Ectodermal cell (in vitro differentiated cells): ENCODE data around the gene PIEZO1.

Experiments used
- H3K27ac ChIP-seq: 2 replicates; pipeline ENCODE4 v1.7.0; 2013; ENCODE audit warnings: mild to moderate bottlenecking, low read depth, low read length; ENCODE audit not compliant: insufficient read depth, poor library complexity, severe bottlenecking
- H3K27me3 ChIP-seq: 2 replicates; pipeline ENCODE4 v1.7.0; 2013; ENCODE audit warnings: mild to moderate bottlenecking, low read length; ENCODE audit not compliant: insufficient read depth, control insufficient read depth, poor library complexity, severe bottlenecking
- H3K36me3 ChIP-seq: one replicate; pipeline ENCODE4 v1.7.0; 2013; ENCODE audit warnings: low read length; ENCODE audit not compliant: control insufficient read depth, insufficient read depth
- H3K4me1 ChIP-seq: one replicate; pipeline ENCODE4 v1.7.0; 2013; ENCODE audit warnings: low read length; ENCODE audit not compliant: control insufficient read depth, insufficient read depth
- H3K4me3 ChIP-seq: 2 replicates; pipeline ENCODE4 v1.7.0; 2013; ENCODE audit warnings: low read depth, low read length, control low read depth; ENCODE audit not compliant: insufficient read depth
- H3K9me3 ChIP-seq: 2 replicates; pipeline ENCODE4 v1.7.0; 2013; ENCODE audit warnings: mild to moderate bottlenecking, low read length, moderate library complexity; ENCODE audit not compliant: control insufficient read depth
- WGBS, 2 experiments: methylation state at CpG; one replicate each; pipeline ENCODE4 v1.1.7; 2013; ENCODE audit warnings: missing lambda C conversion rate in 2 of 2; 5-methylcytosine and 5-hydroxymethylcytosine counted together

PIEZO1 gene

DNA sequence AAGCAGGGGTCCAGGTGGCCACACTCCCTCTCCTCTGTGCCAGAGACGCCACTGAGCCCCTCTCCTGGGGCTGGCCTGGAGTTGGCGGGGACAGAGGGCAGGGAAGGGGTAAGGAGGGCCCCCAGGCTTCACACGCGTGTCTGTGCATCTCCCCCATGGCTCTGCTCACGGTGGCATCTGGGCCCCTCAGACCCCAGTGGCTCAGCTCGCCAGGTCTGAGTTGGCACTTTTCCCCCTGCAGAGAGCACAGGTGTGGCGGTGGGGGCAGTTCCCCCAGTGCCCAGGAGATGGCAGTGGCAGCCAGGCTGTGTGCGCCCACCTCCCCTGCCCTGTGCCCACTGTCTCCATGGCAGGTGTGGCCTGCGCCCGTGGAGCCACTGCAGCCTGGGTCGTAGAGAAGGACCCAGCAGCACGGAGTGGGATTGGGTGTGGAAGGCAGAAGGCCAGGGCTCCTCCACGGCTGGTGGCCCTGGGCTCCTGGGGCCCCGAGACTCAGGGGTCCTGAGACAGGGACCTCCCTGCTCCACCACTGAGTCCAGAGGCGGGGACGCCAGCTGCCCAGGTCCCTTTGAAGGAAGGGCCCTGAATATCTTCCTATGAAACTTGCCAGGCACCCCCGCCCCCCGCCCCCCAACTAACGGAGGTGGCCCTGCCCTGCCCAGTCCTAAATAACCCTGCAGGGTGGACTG, 31.0 kb upstream of the PIEZO1 start:
- Histone ChIP-seq H3K27ac (no peak overlapping the region), H3K9me3 (no peaks in the 10 kb centered on the region), H3K27me3 (no peaks in the 10 kb centered on the region), H3K4me3 (no peak overlapping the region), H3K36me3 (no peaks in the 10 kb centered on the region), H3K4me1 (no peaks in the 10 kb centered on the region)
- WGBS, 2 experiments, result 78% methylated on average over 19 of the region's 19 CpGs

DNA sequence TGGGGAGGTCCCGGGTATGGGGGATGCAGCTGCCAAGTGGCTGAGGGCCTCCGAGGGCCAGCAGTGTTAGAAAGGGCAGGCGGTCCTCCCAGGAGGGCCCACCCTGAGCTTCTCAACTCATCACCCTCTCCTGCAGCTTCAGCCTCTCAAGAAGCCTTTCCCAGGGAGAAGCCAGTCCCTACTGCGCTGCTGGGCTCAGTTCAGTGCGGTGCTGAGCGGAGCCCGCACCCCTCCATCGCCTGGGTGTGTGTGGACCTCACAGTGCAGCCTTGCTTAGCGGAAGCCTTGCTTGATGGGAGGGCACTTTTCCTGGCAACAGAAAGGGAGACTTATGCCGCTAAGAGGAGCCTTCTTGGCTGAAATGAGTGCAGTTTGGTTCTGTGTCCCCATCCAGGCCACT, 30.2 kb upstream of the PIEZO1 start:
- no peak overlapping the region for H3K4me3 ChIP-seq
- no peaks in the 10 kb centered on the region for H3K4me1 ChIP-seq
- no peaks in the 10 kb centered on the region for H3K36me3 ChIP-seq
- no peaks in the 10 kb centered on the region for H3K9me3 ChIP-seq
- H3K27me3 ChIP-seq, result no peaks in the 10 kb centered on the region
- H3K27ac ChIP-seq, result no peak overlapping the region
- 94 to 95% methylated on average over 10 of the region's 10 CpGs for WGBS, 2 experiments

DNA sequence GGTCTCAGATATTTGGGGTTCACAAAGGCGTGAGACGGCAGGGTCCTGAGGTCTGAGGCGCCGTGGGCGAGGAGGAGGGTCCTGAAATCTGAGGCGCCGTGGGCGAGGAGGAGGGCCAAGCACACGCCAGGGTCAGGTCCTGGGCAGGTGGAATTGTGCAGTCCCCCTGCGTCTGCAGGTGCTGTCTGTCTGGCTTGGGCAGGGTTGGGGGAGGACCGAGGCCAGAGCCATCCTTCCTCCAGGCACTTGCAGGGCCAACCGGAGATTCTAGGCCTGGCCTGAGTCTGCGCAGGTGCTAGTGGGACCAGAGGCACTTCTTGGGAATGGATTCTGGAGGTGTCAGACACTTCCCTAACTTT, 29.1 kb upstream of the PIEZO1 start:
- no peaks in the 10 kb centered on the region for H3K36me3 ChIP-seq
- WGBS, 2 experiments, result 91% methylated on average over 13 of the region's 13 CpGs

DNA sequence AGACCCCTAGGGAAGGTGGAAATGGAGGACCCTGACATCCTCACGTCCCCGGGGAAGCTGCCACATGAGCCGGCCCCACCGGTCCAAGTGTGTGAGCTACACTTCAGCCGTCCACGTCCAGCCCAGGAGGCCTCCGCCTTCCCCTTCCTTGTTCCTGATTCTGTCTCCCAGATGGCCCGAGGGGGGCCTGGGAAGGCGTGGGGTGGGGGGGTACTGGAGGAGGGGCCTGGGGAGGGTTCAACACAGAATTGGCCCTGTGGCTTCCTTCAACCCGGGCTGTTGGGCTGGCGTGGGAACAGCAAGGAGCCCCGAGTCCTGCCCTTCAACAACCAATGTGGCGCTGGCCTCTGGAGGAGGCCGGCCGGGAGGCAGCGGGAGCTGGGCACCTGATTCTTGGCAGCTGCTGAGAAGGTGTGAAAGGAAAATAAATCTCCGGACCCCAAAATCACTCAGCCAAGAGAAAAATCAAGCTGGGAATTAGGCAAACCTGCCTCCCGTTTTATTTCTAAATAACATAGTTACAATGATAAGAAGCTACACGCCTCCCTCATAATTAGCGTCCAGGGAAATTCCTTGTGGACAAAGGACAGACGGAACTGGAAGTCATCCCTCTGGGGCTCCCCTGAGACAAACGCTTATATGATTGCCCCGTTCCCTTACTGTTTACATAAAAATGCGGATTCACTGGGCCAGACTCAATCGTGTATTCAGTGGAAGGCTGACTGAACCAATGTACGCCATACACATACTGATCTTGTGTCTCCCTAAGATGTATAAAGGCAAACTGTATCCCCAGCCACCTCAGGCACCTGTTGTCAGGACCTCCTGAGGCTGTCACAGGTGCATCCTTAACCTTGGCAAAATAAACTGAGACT, 28.5 kb upstream of the PIEZO1 start:
- no peaks in the 10 kb centered on the region for H3K4me1 ChIP-seq
- H3K36me3 ChIP-seq, result no peaks in the 10 kb centered on the region
- H3K9me3 ChIP-seq, result no peaks in the 10 kb centered on the region
- H3K27ac ChIP-seq, result no peak overlapping the region
- 88% methylated on average over 26 of the region's 26 CpGs for WGBS, 2 experiments
- H3K4me3 ChIP-seq, result no peak overlapping the region
- no peaks in the 10 kb centered on the region for H3K27me3 ChIP-seq

More for the DNA sequence above, 29.1 kb upstream of the PIEZO1 start:
- Histone ChIP-seq H3K4me1 (no peaks in the 10 kb centered on the region), H3K9me3 (no peaks in the 10 kb centered on the region), H3K27me3 (no peaks in the 10 kb centered on the region), H3K27ac (no peak overlapping the region), H3K4me3 (no peak overlapping the region)

DNA sequence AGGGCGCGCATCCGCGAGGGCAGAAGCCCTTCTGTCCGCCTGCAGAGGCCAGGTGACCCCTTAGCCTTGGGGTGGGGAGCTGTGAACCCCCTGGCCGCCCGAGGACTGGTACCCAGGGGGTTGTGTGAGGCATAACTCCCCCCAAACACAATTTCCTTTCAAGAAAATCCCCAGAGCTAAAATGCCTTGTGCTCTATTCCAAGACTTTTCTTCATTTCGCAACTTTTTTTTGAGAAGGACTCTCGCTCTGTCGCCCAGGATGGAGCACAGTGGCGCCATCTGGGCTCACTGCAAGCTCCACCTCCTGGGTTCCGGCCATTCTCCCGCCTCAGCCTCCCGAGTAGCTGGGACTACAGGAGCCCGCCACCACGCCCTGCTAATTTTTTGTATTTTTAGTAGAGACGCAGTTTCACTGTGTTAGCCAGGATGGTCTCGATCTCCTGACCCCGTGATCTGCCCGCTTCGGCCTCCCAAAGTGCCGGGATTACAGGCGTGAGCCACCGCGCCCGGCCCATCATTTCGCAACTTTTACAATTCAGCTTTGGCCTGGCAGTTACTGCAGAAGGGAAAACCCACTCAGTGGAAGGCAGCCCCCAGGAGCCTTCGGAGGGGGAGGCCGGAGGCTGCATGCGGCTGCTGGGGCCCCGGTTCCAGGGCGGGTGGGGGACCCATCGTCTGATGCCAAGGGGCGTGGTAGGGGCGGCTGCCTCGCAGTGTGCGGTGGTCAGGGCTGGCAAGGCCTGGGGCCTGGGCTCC, 27.7 kb upstream of the PIEZO1 start:
- peak overlapping the region; percentile 69 for H3K4me3 ChIP-seq
- WGBS, 2 experiments, result 58 to 59% methylated on average over 37 of the region's 37 CpGs
- H3K36me3 ChIP-seq, result peaks cover 8% of the 10 kb centered on the region
- H3K27ac ChIP-seq, result peak overlapping the region; percentile 97
- H3K27me3 ChIP-seq, result no peaks in the 10 kb centered on the region
- H3K9me3 ChIP-seq, result no peaks in the 10 kb centered on the region
- H3K4me1 ChIP-seq, result no peaks in the 10 kb centered on the region

DNA sequence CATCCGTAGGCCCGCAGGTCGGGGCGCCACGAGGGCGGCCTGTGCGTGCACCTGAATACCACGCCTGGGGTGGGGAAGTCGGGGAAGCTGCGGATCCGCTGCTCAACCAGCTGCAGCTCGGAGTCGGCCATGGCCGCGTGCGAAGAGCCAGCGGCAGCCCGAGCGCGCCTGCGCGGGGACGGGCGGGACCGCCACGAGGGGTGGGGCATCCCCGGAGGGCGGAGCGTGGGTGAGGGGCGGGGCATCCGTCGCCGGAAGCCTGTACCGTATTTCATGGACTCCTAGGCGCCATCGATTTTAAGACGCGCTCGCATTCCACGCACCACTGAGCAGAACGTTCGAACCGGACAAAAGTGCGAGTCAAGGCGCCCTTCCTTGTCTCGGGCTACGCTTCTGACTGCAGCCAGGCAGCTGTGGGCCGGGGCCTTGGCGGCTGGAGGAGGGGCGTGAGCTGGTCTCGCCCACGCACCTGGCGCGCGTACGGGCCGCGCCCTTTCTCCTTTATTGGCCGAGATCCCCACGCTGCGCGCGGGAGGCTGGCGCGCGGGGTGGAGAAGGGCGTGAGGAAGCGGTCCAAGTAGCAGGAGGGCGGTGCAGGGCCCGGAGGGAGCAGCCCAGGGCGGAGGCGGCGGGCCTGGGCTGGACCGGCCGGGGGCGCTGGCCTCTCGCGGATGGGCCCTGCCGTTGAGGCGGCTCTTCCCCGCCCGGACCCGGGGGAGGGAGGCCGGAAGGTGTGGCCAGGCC, 26.9 kb upstream of the PIEZO1 start, which contains the start of gene APRT:
Gene APRT, minus strand, starts transcription at position 160 of the 744 bp plus-strand sequence. Its CDS starts 29 bp downstream, at position 131.
- H3K4me3 ChIP-seq, result peak within 1 kb of the TSS; percentile 69
- H3K9me3 ChIP-seq, result no peaks in the 10 kb centered on the region
- 0 to 1% methylated on average over 84 of the region's 84 CpGs for WGBS, 2 experiments
- H3K36me3 ChIP-seq, result peaks cover 15% of the 10 kb centered on the region
- no peaks in the 10 kb centered on the region for H3K4me1 ChIP-seq
- peak within 1 kb of the TSS; percentile 97 for H3K27ac ChIP-seq
- H3K27me3 ChIP-seq, result no peaks in the 10 kb centered on the region

DNA sequence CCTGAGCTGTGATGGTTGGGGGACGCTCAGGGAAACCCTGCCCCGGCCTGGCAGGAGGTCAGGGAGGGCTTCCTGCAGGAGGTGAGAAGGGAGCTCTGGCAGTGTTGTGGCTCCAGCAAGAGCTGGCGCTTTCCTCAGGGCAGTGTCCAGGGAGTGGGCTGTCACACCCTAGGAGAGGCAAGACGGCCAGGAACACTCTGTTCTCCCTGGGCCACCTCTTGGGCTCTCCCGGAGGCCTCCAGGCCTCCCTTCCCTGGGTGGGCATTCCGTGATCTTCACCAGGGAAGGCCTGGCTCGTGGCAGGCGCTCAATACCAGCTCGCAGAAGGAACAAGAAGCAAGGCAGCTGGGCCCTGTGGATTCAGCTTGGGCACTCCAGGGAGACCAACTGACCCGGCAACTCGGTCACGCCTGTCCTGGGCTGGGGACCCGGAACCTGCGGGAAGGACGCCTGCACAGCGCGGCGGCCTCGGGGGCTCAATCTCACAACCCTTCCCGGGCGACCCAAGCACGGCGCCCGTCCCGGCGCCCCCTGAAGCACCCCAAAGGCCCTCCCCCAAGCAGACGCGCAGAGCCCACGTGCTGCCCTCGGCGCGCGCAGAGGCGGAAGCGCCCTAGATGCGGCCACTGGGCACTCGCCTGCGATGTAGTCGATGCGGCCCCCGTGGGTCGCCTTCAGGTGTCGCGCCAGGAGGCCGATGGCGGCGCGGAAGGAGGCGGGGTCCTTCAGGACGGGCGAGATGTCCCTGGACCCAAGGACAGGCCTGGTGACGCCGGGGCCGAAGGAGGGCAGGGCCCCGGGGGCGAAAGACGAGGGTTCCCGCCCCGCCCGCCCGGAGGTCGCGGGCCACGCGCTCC, 26.1 kb upstream of the PIEZO1 start:
- Histone ChIP-seq H3K36me3 (peaks cover 22% of the 10 kb centered on the region), H3K4me1 (no peaks in the 10 kb centered on the region), H3K4me3 (peak overlapping the region; percentile 69), H3K27me3 (no peaks in the 10 kb centered on the region), H3K9me3 (no peaks in the 10 kb centered on the region), H3K27ac (peak overlapping the region; percentile 18)
- WGBS, 2 experiments, result 3% methylated on average over 65 of the region's 65 CpGs

DNA sequence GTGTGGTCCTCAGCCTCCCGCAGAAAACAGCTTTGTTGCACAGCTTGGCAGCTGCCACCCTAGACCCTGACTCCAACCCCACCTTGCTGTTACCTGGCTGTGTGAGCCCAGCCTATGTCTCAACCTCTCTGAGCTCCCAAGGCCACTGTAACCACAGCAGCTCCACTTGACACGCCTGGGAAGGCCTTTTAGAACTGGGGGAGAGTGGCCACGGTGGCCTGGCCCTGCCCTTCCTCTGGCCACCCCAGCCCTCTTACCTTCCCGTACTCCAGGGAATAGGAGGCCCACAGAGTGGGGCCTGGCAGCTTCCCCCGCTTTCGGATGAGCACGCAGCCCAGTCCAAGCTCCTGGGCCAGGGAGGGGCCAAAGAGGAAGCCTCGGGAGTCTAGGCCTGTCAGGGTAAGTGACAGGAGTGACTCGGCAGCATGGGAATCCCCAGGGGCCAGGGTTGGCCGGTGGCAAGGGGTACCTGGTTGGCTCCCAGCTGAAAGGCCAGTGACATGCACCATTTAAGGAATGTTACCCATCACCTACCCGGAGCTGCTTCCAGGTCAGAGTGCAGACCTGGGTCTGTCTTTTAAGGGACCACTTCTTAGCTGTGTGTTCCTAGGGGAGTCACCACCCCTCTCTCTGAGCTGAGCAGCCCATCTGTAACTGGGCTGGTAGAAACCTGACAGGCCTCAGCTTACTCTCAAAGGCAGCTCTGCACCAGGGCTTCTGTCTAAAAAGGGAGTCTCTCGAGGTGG, 25.3 kb upstream of the PIEZO1 start:
- Histone ChIP-seq H3K36me3 (peaks cover 29% of the 10 kb centered on the region), H3K9me3 (no peaks in the 10 kb centered on the region)
- WGBS, 2 experiments, result 69% methylated on average over 12 of the region's 12 CpGs

More for the DNA sequence above, 25.3 kb upstream of the PIEZO1 start:
- H3K4me3 ChIP-seq, result peak overlapping the region; percentile 69
- H3K27ac ChIP-seq, result peak overlapping the region; percentile 32
- peaks cover 1% of the 10 kb centered on the region for H3K4me1 ChIP-seq
- H3K27me3 ChIP-seq, result no peaks in the 10 kb centered on the region
